C4-2B (cell line): ENCODE measurements around the gene PTCH1.

Source experiments
- H3K27ac ChIP-seq: fragments of 450-650 bp; 2 replicates; pipeline ENCODE4 v1.5.1; 2017
- CTCF ChIP-seq: fragments of 450-650 bp; conservative IDR thresholded peaks from 2 replicates; pipeline ENCODE4 v1.5.1; 2017; ENCODE audit warnings: mild to moderate bottlenecking
- ZFX ChIP-seq: fragments of 450-650 bp; IDR thresholded peaks from 2 replicates; pipeline ENCODE4 v1.6.1; 2017

The PTCH1 gene

DNA sequence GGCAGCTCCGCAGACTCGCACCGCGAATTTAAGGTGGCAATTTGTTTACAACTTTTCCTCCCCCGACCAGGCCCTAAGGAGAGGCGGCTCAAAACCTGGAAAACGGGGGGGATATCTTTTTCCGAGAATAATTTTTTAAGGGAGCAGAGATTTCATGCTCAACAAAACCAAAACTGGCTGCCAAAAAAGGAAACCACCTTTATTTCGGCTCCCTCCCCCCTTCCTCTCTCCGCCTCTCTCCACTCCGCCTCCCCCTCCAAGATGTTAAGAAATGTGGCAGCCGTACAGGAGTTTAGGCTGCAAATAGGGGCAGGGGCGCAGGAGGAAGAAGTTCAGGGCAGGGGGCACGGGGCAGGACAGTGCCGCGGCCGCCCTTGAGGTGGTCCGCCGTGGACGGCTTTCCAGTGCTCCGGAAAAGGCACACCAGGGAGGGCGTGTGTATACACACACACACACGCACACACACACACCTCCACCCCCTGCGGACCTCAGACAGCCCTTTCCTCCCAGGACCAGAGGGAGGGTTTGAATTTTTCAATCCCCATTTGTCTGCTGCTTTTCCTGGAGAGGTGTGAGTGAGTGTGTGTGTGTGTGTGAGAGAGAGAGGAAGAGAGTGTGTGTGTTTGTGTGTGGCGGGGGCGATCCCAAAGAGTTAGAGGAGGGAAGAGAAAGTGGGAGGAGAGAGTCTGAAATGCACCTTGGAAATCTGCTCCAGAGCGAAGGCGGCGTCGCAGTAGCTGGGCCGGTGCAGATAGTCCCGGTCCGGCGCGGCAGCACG is 9.1 kb downstream of the PTCH1 start:
- no peak for TF ChIP-seq ZFX
- no peak for TF ChIP-seq CTCF
- peak overlapping the region; percentile 98 for H3K27ac ChIP-seq

- H3K27ac ChIP-seq = peak overlapping the region; percentile 98
Measured at GRCh38 chr9:95506678-95507463, 9.9 kb downstream of the PTCH1 start.

DNA sequence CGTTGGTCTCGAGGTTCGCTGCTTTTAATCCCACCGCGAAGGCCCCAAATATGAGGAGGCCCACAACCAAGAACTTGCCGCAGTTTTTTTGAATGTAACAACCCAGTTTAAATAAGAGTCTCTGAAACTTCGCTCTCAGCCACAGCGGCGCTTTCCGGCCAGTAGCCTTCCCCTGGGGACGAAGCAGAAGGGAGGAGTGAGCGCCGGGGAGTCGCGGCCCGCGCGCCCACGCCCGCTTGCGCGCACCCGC is 10.4 kb downstream of the PTCH1 start:
- H3K27ac ChIP-seq = peak overlapping the region; percentile 98

More at GRCh38 chr9:95506678-95507463, 9.9 kb downstream of the PTCH1 start:
- TF ChIP-seq ZFX (no peak), CTCF (peak; percentile 16; the same call in 1 of the 2 replicates)

GRCh38 chr9:95505717-95506427 is 10.9 kb downstream of the PTCH1 start:
- peak overlapping the region; percentile 98 for H3K27ac ChIP-seq
- peak; percentile 51 for TF ChIP-seq ZFX
- TF ChIP-seq CTCF = 0 out of 2 replicates have a peak, but pooled peaks have one; percentile 5

More for the DNA sequence above, 10.4 kb downstream of the PTCH1 start:
- TF ChIP-seq ZFX = no peak
- TF ChIP-seq CTCF = 0 out of 2 replicates have a peak, but pooled peaks have one; percentile 3

DNA sequence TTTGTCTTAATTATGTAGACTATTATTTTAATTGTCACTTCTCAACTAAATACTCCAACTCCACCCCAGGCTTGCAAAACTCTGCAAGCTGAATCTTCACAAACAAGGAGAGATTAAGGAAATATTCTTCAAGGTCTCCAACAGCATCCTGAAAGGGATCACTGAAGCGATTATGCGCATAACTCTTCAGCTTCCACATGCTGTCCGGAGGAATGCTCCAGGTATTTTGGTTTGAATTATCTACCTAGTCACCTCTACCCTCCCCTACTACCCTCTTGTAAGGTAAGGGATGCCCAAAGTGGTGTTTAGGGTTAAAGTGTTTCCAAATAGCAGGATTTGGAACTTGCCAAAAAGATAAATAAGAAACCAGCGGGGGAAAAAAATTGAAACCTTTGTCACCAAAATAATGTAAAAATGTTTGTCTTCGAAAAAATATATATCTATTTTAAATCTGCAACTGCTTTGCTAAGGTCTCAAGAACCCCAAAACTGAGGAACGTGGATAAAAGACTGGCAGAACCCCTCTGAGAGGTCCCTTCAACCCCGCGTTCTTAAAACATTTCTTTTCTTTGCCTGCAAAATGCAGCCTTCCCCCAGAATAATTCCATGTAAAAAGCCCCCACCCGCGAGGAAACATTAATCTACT is 11.6 kb downstream of the PTCH1 start:
- TF ChIP-seq CTCF = no peak
- TF ChIP-seq ZFX = no peak
- H3K27ac ChIP-seq = peak overlapping the region; percentile 98

- H3K27ac ChIP-seq = peak overlapping the region; percentile 6; the same call in 1 of the 2 replicates
- TF ChIP-seq CTCF = no peak
Measured at GRCh38 chr9:95504053-95504963, 12.5 kb downstream of the PTCH1 start.
